Right lobe of liver (tissue), 6 donors: Measurements from ENCODE around the gene ZNF385A. TPM values are rescaled to one million over a fixed set of nuclear protein-coding genes. Genes with fewer than 3 reads are reported as not detected.

ENCODE experiments used
- ATAC-seq, 4 donors: fragments of 200-7000 bp; cut with Tn5 transposase; one replicate each; pipeline ENCODE4 v1.9.1; 2020; ENCODE audit warnings: mild to moderate bottlenecking in 4 of 4, moderate library complexity in 4 of 4
- DNase-seq, 3 donors: peaks; one replicate each; pipeline ENCODE4 v3.0.0-alpha.2; 2020
- H3K27ac ChIP-seq, 3 donors: fragments of 200-600 bp; one replicate each; pipeline ENCODE4 v1.8.0; 2022
- H3K27me3 ChIP-seq, 2 donors: fragments of 200-600 bp; one replicate each; pipeline ENCODE4 v1.8.0; 2022
- H3K36me3 ChIP-seq, 4 donors: fragments of 200-600 bp; sonication (generic) in 1 of 4; one replicate each; pipeline versions ENCODE4 v1.5.1 to v1.8.0; 2017 to 2022; ENCODE audit warnings: control low read depth in 1 of 4
- H3K4me1 ChIP-seq, 4 donors: fragments of 200-600 bp; sonication (generic) in 1 of 4; one replicate each; pipeline versions ENCODE4 v1.5.1 to v1.8.0; 2017 to 2022; ENCODE audit warnings: control low read depth in 1 of 4
- H3K4me3 ChIP-seq, 3 donors: fragments of 200-600 bp; one replicate each; pipeline ENCODE4 v1.8.0; 2022
- H3K9me3 ChIP-seq, 4 donors: fragments of 200-600 bp; sonication (generic) in 1 of 4; one replicate each; pipeline versions ENCODE4 v1.5.1 to v1.8.0; 2017 to 2022; ENCODE audit warnings: control low read depth in 1 of 4
- CTCF ChIP-seq, 4 donors: fragments of 200-600 bp in 3 of 4; fragments of 450-650 bp in 1 of 4; IDR thresholded peaks; one replicate each; pipeline versions ENCODE4 v1.5.1 to v1.8.0; 2016 to 2022; ENCODE audit warnings: antibody characterized with exemption in 4 of 4, mild to moderate bottlenecking in 2 of 4
- POLR2A ChIP-seq: fragments of 450-650 bp; IDR thresholded peaks from one replicate; pipeline ENCODE4 v1.6.1; 2017; ENCODE audit warnings: antibody characterized with exemption, mild to moderate bottlenecking
- WGBS: methylation state at CpG from one replicate; pipeline ENCODE4 v1.1.6; 2018; ENCODE audit warnings: low coverage, low lambda C conversion rate; ENCODE audit not compliant: insufficient coverage; ENCODE audit errors: missing lambda C conversion rate; 5-methylcytosine and 5-hydroxymethylcytosine counted together
- intact Hi-C, 2 donors: fragments of 100-400 bp; cut with DNase I; formaldehyde crosslinking; loops; one replicate each; pipeline versions ENCODE4 v1.11.2 to v1.14.1; 2022
- total RNA-seq, 6 experiments: library from RNA; depleted of rRNA in 2 of 6; stranded (reverse); fragments of >200 nt in 2 of 6; fragmentation: NEBNext Ultra II Directional in 3 of 6; extraction: Animal tissue kit (Norgen Biotek cat#: 25700) in 3 of 6; gene quantifications; one replicate each; pipeline versions ENCODE4 v1.1.0 to v1.2.4, GENCODE V29; 2016 to 2023
- donor health status: DM: no; HTN: yes; CAD: no.
- donor health status: DM: no; HTN: no; CAD: no.
- donor health status: DM: no; HTN: no; CAD: no.
- donor health status: DM: no; HTN: yes; CAD: no.
- donor health status: DM: no; HTN: yes; CAD: no.

The ZNF385A gene
- total RNA-seq, 6 experiments from 2014 or later: 2.4 to 9.3 (median 3.7) TPM

DNA sequence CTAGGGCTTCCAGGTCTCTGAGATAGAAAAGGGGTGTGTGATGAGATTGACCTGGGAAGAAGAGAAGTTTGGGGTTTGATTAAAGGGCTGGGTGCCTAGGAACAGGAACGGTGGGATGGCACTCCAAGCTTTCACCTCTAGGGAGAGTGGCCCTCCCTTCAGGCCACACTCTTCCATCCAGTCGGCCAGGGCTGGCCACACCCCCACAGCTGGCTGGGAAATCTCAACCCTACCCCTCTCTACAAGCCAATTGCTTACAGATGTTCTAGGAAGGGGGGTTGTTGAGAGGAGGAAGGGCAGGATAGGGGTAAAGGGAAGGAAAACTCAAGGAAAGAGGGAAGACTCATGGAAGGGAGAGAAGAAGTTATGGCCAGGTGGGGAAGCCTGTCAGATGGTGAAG is 41.2 kb upstream of the ZNF385A start:
- WGBS: no CpG with 5 or more reads among the region's 2 CpGs
- ATAC-seq (no peak), DNase-seq (no peak)
- peaks cover 0 to 15% (median 5%) of the 10 kb centered on the region in 4 donors for H3K4me1 ChIP-seq
- H3K4me3 ChIP-seq: no peak overlapping the region
- H3K36me3 ChIP-seq: no peaks in the 10 kb centered on the region
- H3K9me3 ChIP-seq: no peaks in the 10 kb centered on the region
- no peak for TF ChIP-seq CTCF (IDR thresholded peaks at IDR 0.05)
- H3K27me3 ChIP-seq: no peaks in the 10 kb centered on the region
- H3K27ac ChIP-seq: no peak overlapping the region
- intact Hi-C loops: no loop called here

- DNase-seq: no peak
- Histone ChIP-seq H3K36me3 (no peaks in the 10 kb centered on the region), H3K4me3 (no peak overlapping the region), H3K27ac (no peak overlapping the region), H3K27me3 (no peaks in the 10 kb centered on the region), H3K9me3 (no peaks in the 10 kb centered on the region), H3K4me1 (peaks cover 0 to 15% (median 5%) of the 10 kb centered on the region in 4 donors)
- TF ChIP-seq CTCF (IDR thresholded peaks at IDR 0.05) (no peak), POLR2A (no peak)
- ATAC-seq: no peak
- WGBS: 80% methylated on average over 3 of the region's 3 CpGs
- intact Hi-C loops: no loop called here
These were observed 39.7 kb upstream of the ZNF385A start for GRCh38 chr12:54424224-54424623.

- Histone ChIP-seq H3K27ac (no peak overlapping the region), H3K4me1 (peaks cover 0 to 11% (median 3%) of the 10 kb centered on the region in 4 donors), H3K36me3 (no peaks in the 10 kb centered on the region), H3K27me3 (no peaks in the 10 kb centered on the region), H3K9me3 (no peaks in the 10 kb centered on the region), H3K4me3 (no peak overlapping the region)
- ATAC-seq: peak in 2 of 4 donors; percentile 30 to 41
- DNase-seq: no peak
- intact Hi-C loops: no loop called here
- 14% methylated on average over 4 of the region's 5 CpGs for WGBS
- TF ChIP-seq POLR2A: no peak
- no peak for TF ChIP-seq CTCF (IDR thresholded peaks at IDR 0.05)
These were observed 39.2 kb upstream of the ZNF385A start for GRCh38 chr12:54423816-54424150.

DNA sequence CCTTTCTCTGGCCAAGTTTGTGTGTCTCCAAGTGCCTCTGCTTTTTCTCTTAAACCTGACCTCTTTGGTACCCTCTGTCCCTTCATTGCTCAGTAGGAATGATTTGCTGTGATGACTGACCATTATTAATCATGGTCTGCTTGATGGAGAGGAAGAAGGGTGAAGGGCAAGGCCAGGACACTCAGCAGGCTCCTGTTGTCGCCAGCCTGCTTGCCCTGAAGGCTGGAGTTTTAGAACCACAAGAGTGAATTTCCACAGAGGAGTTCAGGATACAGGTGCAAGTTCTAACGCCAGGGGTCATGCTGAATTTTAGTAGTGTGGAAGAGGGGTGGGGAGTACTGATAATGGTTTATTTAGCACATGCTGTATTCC is 37.3 kb upstream of the ZNF385A start:
- no peak overlapping the region for H3K27ac ChIP-seq
- TF ChIP-seq CTCF (IDR thresholded peaks at IDR 0.05) (no peak), POLR2A (no peak)
- peaks cover 0 to 8% (median 2%) of the 10 kb centered on the region in 4 donors for H3K4me1 ChIP-seq

More for the DNA sequence above, 37.3 kb upstream of the ZNF385A start:
- Histone ChIP-seq H3K4me3 (no peak overlapping the region), H3K27me3 (no peaks in the 10 kb centered on the region), H3K36me3 (no peaks in the 10 kb centered on the region), H3K9me3 (no peaks in the 10 kb centered on the region)
- ATAC-seq: no peak
- intact Hi-C loops: no loop called here
- 46% methylated on average over 2 of the region's 2 CpGs for WGBS
- DNase-seq: no peak
